SIG-M5 (cell line): ENCODE measurements around the gene COG8.
"Not testable (repeated sequence)": the region's sequence is repeated elsewhere in the genome, so short reads cannot be mapped to it uniquely, and the experiment has no call there.

ENCODE experiments used
- DNase-seq: peaks from one replicate; lab custom pipeline; 2025; lab: John Stamatoyannopoulos, UW

The COG8 gene, protein sequence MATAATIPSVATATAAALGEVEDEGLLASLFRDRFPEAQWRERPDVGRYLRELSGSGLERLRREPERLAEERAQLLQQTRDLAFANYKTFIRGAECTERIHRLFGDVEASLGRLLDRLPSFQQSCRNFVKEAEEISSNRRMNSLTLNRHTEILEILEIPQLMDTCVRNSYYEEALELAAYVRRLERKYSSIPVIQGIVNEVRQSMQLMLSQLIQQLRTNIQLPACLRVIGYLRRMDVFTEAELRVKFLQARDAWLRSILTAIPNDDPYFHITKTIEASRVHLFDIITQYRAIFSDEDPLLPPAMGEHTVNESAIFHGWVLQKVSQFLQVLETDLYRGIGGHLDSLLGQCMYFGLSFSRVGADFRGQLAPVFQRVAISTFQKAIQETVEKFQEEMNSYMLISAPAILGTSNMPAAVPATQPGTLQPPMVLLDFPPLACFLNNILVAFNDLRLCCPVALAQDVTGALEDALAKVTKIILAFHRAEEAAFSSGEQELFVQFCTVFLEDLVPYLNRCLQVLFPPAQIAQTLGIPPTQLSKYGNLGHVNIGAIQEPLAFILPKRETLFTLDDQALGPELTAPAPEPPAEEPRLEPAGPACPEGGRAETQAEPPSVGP

DNA sequence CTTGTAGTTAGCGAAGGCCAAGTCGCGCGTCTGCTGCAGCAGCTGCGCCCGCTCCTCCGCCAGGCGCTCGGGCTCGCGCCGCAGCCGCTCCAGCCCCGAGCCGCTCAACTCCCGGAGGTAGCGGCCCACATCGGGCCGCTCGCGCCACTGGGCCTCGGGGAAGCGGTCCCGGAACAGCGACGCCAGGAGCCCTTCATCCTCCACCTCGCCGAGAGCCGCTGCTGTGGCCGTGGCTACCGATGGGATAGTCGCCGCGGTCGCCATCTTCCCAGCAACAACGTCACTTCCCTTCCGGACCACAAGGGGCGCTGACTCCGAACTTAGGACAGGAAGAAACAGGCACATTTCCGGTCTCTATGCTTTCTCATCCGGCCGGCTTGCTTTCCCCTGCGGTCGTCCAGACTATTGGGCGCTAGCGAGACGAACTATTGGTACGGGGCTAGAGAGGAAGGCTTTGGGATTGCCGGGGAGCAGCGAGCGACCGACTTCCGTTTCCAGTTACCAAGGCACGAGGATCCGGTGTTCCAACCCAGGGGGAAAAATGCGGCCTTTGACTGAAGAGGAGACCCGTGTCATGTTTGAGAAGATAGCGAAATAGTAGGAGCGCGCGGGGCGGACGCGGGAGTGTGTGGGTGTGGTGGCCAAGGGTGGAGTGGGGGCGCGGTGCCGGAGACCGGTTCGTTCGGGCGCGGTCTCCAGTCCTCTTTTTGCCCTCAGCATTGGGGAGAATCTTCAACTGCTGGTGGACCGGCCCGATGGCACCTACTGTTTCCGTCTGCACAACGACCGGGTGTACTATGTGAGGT, at the start of gene COG8, which contains the start of gene NIP7:
COG8 (minus strand) TSS at position 276 of the 806 bp plus-strand sequence; CDS start at position 264, 12 bp downstream.
NIP7 (plus strand) TSS at position 484 of the 806 bp plus-strand sequence; CDS start at position 542, 58 bp downstream.
- DNase-seq, result peak; percentile 86

DNA sequence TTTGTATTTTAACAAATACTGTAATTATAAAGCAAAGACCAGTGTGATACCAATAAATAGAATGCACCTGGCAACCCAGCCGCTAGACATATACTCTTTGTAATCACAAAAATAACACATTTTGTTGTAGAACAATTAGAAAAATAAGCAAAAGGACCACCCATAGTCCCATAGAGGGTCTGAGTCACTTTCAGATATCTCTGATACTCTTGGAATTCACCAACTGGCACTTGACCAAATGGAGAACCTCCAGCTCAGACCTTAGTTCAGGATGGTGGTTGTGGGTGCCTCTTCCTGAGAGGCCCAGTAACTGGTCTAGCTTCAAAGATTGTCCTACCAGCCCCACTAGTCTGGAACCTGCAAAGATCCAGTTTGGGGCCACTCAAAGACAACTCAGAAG, 47.2 kb upstream of the COG8 start:
- no peak for DNase-seq

GRCh38 chr16:69384974-69385373, 45.6 kb upstream of the COG8 start:
- no peak for DNase-seq

DNA sequence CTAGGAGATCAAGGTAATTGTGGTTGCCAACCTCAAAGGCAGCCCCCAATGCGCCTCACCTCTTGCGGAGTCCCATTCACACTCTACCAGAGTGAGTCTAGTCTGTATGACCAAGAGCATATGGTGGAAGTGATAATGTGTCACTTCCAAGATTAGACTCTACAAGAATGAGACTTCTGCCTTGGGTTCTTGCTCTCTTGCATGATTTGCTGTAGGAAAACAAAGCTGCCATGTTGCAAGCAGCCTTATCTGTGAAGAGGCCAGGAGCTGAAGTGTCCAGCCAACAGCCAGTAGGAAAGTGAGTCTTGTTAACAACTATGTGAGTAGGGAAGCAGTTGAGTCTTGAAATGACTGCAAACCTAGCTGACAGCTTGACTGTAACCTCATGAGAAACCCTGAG, 43.1 kb upstream of the COG8 start:
- no peak for DNase-seq

DNA sequence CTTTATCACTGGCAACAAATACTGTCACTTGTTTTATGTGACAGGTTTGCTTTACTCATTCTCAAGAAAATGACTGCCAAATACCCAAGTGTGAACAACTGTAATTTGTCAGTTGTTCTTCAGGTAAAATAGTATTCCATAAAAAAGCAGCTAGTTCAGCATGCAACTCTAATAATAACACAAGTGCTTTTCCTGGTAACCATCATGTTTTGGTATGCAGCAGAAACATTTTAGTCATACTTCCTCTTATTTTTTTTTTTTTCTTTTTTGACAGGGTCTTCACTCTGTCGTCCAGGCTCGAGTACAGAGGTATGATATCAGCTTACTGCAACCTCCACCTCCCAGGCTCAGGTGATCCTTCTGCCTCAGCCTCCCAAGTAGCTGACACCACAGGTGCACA, 41.9 kb upstream of the COG8 start:
- no peak for DNase-seq

DNA sequence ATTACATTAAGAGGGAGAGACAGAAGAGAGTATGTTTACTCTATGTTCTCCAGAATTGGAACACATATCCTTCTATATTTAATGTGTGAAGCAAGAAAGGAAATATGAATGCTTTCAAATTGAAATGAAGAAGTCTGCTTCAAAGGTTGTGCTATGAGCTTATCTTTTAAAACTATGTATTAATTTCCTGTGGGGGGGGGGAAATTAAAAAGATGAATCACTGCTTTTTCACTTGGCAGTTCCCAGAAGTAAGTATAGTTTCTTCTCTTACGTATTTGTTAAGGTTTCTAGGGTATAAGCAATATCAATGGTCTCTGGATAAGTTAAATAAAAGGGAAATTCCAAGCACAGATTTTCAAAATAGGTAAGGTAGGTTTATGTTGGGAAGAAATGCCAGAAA, 39.4 kb upstream of the COG8 start:
- no peak for DNase-seq

DNA sequence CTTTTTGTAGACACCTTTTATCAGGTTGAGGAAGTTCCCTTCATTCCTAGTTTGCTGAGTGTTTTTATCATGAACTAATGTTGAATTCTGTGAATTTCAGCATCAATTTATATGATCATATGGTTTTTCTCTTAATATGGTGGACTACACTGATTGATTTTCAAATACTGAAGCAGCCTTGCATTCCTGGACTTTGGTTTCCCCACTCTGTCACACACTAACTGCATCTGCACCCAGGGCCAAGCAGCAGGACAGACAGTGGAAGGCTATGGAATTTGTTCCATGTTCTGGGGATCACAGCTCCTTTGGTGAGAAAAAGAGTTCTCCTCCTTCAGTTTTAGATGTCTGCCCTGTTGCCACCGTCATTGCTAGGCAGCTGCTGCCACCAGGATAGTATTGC, 38.7 kb upstream of the COG8 start:
- DNase-seq, result no peak

- DNase-seq, result no peak
These were observed 37.2 kb upstream of the COG8 start for GRCh38 chr16:69376393-69377059.

GRCh38 chr16:69373019-69373418, 33.7 kb upstream of the COG8 start:
- no peak for DNase-seq

- no peak for DNase-seq
These were observed 32.2 kb upstream of the COG8 start for GRCh38 chr16:69371564-69371963.

DNA sequence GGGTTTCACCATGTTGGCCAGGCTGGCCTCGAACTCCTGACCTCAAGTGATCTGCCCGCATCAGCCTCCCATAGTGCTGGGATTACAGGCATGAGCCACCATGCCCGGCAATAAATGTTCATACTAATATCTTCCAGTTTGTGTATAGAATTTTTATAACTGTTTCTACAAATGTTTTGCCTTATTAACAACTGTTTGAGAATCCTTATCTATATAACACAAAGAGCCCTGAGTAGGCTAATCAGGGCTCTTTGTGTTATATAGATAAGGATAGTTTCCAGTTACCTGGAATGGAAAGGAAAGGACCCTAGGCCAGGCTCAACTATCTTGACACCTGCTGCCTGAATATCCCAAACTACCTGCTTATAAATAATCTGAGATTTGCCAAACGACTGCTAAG, 29.5 kb upstream of the COG8 start:
- DNase-seq, result no peak

DNA sequence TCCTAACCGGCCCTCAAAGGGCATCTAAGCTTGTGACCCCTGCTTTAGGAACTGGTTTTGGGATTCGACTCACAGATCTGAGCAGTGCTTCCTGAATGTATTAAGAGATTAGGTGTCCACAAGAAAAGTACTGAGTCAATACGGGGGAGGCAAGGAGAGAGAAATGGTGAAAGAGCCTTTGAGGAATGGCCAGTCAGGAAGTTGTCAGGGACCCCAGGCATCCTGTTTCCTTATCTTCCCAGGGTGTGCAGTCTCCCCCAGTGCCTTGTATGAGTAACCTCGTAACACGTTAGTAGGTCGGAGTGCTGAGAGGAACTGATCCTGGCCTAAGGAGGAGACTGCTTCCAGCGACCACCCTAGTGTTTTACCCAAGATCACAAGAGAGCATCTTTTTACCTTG, 28.6 kb upstream of the COG8 start:
- DNase-seq, result no peak

DNA sequence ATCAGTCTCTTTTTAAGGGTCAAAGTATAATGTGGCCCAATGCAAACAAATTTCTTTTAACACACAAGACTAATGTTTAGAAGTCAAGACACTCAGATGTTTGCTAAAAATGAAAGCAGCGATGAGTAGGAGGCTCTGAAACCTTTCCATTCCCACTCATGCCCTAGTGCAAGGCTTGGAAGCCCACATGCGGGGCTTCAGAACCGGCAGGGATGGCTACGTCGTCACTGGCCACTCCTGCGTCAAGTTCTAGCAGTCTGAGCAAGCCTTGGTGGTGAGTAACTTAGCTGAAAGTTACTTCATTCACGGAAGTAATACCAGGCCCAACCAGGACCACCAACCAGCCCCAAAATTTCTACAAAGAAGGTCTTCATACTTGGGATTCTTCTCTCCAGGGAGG, 27.1 kb upstream of the COG8 start:
- DNase-seq, result no peak

DNA sequence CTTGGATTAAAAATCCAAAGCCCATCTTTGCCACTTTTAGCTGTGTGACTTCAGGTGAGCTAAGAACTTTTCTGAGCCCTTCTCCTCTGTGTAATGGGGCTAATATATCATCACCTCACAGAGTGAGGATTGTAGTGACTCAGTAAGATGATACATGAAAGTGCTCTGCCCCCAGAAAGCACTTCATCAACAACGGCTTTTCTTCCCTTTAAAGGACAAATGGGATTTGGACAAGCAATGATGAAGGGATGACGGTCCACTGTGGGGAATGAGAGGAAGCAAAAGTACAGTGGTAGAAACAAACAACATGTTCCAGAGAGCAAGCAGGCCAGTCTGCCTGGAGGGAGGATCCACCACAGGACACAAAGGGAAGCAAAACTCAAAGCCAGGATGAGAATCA, 26.5 kb upstream of the COG8 start:
- DNase-seq, result no peak

DNA sequence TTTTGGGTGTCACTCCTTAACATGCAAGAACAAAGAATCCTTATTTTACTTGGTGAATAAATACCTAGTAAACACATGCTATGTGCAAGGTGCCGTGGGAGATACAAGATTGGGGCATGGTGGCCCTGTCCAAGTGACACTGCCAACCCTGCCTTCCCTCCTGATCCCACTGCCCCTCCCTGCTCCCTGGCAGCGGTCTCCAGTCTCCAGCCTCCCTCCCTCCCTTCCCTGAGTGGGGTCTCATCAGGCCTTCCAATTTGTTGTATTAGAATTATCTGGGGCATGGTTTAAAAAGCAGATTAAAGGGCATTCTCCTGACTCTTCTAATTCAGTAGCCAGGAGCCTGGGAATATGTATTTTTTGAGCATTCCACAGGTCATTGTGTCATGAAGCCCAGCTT, 24.7 kb upstream of the COG8 start:
- no peak for DNase-seq

- DNase-seq, result no peak
These were observed 23.9 kb upstream of the COG8 start for GRCh38 chr16:69363281-69363717.

- DNase-seq, result not testable (repeated sequence)
These were observed 20.7 kb upstream of the COG8 start for GRCh38 chr16:69360070-69360469.

DNA sequence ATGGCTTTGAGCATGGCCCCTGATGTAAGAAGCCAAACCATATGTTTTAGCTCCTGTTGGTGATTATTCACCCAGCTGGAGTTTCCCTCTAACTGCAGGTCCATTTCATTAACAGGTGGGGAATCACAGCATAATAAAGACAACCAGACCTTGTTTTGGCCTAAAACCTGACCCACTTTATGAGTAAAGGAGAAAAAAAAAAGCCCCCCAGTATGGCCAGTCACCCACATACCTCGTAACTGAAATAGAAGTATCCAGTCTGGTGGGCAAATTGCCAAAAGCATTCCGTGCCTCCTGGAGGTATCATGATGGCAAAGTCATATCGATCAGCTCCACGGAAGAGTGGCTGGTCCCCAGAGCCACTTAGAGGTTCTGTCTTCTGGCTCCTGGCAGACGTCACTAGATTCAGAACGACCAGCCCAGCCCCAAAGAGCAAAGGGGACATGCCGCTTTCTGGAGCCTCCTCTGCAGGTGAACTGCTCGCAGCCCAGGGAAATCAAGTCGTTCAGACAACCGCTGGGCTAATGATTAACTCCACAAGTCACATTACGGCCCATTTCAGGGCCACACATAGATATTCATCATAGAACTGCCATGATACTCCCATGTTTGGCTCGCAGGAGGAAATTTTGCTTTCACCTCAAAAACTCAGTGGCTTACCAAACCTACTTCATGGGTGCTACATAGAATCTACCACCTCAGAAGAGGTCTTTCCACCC, 12.1 kb upstream of the COG8 start, which contains the start of gene TMED6:
TMED6 (minus strand) TSS at position 478 of the 719 bp plus-strand sequence; CDS start at position 445, 33 bp downstream.
- DNase-seq, result no peak

- no peak for DNase-seq
These were observed 11.3 kb upstream of the COG8 start for GRCh38 chr16:69350536-69351133.

DNA sequence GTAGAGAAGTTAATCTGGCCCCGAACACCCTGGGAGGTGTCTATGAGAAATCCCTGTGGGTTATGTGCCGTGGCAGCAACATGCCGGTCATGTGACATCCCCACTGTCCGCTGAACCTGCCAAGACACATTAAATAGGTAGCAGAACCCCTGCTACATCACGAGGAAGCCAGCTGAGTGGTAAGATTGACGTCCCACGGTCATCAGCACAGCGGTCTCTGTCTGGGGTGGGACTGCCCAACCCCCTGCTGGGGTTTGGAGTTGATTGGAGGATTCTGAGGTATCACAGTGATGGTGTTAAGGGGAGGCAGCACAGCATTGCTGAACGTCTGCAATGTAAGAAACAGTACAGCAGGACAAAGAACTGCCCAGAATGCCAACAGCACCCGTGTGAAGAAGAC, 10.2 kb upstream of the COG8 start:
- no peak for DNase-seq

- DNase-seq, result no peak
These were observed 8.9 kb upstream of the COG8 start for GRCh38 chr16:69348222-69348621.
